GM12873 (cell line): ENCODE results near the gene BLOC1S6.

Source experiments
- TF ChIP-seq, protein P1 (sequence below): IDR thresholded peaks from 2 replicates; pipeline ENCODE4 v1.5.1; 2012; ENCODE audit warnings: low read depth, mild to moderate bottlenecking, moderate library complexity, low read length, control low read depth; ENCODE audit not compliant: insufficient read depth; ENCODE audit errors: missing control alignments

Gene BLOC1S6

DNA sequence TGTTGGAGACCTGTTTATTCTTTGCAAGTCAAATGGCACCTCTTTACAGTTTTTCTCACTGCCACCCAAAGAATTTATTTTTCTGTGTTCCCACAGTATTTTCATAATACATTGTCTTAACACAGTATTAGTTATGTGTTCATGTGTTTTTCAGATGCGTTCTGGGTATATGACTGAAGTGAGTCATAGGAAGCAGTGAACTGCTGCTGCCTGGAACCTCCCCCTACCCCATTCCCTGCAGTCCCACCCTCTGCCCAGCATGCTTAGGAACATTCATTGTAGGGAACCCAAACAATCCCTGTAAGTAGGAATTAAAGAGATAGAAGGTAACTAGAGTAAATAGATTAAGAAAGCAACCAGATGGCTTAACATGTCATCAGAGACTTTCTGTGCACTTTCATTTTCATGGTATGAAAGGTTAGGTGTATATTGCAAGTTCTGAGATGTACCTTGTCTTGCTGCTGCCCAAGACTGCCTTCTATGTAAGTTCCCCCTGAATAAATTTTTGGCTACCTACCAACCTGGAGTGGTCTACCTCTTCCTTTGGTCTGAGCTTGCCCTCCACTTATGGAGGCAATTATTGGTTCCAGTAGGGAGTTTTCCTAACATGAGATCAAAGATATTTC, 25.7 kb downstream of the BLOC1S6 start:
- TF ChIP-seq, protein P1, sequence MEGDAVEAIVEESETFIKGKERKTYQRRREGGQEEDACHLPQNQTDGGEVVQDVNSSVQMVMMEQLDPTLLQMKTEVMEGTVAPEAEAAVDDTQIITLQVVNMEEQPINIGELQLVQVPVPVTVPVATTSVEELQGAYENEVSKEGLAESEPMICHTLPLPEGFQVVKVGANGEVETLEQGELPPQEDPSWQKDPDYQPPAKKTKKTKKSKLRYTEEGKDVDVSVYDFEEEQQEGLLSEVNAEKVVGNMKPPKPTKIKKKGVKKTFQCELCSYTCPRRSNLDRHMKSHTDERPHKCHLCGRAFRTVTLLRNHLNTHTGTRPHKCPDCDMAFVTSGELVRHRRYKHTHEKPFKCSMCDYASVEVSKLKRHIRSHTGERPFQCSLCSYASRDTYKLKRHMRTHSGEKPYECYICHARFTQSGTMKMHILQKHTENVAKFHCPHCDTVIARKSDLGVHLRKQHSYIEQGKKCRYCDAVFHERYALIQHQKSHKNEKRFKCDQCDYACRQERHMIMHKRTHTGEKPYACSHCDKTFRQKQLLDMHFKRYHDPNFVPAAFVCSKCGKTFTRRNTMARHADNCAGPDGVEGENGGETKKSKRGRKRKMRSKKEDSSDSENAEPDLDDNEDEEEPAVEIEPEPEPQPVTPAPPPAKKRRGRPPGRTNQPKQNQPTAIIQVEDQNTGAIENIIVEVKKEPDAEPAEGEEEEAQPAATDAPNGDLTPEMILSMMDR, result no peak

DNA sequence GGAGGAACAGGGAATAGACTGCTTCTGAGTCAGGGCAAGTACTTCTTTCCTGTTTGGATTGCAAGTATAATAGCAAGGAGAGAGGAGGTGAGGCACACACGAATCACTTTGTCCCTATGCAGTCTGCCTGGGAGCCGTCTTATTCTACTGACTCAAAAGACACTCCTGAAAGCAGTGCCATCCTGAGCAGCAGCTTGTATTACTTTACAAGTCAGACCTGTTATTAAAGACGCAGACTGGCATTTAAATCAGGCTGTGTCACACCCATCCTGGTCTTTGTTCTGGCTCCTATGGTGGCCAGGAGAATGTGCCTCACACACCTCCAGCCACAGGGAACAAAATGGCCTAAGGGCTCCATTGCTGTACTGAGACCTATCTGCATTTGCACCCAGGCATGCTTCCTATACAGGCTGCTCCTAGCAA, 29.7 kb downstream of the BLOC1S6 start:
- TF ChIP-seq, protein P1, result no peak

DNA sequence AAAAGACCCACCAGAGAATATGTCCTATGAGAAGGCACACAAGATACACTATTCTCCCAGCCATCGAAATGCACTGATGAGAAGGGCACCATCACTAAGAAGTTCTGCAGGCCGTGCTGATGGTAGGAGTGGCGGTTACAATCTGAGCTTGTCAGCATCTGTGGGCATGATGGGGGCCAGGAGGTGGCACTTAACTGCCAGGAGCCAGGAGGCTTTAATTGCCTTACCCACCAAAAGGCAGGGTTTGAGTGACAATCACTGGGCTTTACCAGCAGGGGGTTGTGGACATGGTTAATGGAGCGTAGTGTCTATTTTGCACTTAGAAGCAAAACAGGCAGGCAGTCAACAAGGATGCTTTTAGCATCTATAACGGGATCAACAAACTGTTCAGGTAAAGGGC, 31.6 kb downstream of the BLOC1S6 start:
- TF ChIP-seq, protein P1, result peak; percentile 36

DNA sequence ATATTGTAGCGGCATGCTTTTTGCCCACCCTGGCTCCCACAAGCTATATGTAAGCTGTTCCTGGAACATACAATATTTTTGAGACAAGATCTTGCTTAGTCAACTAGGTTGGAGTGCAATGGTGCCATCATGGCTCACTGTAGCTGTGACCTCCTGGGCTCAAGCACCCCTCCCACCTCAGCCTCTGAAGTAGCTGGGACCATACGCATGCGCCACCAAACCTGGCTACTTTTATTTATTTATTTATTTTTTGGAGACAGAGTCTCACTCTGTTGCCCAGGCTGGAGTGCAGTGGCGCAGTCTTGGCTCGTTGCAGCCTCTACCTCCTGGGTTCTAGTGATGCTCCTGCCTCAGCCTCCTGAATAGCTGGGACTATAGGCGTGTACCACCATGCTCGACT, 41.0 kb downstream of the BLOC1S6 start:
- TF ChIP-seq, protein P1, result no peak

DNA sequence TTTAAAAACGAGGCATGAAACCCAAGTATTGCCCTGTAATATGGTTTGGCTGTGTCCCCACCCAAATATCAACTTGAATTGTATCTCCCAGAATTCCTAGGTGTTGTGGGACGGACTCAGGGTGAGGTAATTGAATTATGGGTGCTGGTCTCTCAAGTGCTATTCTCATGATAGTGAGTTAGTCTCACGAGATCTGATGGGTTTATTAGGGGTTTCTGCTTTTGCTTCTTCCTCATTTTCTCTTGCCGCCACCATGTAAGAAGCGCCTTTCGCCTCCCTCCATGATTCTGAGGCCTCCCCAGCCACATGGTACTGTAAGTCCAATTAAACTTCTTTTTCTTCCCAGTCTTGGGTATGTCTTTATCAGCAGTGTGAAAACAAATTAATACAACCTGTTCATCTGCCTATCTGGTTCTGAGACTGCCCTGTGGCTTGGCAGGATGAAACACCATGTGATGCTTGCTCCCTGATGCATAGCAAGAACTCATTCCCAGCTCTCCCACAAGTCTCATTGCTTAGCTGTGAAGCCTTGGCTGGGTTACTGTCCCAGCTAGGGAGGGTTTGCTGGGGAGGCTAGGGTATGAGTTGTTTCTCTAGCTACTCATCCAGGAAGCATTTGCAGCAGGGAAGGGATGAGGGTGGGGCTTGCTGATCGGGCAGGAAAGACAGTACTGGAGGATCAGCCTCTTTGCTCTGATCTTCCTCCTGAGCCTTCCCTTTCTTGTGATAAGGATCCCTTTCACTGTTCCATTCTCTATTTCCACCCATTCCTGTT, 43.9 kb downstream of the BLOC1S6 start:
- TF ChIP-seq, protein P1, result no peak

DNA sequence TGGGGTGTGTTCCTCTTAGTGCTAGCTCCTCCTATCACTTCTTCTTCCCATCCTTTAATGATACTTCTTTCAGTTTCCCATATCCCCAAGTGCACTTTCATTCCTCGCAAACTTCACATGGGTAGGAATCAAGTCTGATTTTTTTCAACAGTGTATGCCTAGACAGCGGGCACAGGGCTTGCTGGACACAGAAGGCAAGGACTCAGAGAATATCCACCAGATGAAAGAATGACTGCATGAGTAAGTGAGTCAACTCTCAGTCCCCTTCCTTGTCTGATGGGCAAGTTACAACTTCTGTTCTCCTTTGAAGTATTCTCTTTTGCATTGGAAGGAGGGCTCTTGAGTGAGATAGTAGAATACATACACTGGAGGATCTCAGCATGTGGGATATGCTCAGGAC, 44.6 kb downstream of the BLOC1S6 start:
- TF ChIP-seq, protein P1, result no peak

DNA sequence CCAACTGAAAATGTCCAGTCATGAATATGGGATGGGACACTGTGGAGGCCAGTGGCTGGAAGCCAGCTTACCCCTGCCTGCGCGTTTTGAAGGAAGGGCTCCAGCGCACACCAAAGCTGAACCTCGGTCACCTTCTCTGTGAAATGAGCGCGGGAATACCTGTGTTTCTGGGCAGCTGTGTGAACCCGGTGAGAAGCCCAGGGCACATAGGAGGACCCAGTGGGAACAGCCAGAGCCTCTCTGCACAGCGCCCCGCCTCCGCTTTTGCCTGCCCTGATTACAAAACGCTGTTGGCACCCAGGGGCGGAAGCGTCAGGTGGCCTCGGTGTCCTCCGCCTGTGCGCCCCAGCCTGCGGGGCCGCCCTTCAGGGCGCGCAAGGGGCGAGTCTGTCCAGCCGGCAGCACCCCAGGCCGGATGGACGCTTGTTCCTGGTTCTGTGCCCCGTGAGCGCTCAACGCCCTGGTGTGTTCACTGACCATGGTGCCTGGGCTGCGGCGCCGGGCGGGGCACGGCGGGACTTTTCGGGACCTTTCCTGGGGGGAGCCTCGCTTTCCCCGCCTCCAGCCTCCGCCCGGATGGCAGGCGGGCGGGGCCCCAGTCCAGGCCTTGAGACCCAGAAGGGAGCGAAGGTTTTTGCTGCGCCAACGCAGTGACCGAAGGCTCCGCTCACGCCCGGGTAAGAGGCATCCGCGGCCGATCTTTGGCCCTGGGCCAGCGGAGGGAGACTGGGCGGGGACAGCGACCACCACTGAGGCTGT, 47.4 kb downstream of the BLOC1S6 start, which contains the start of gene SQOR:
Gene SQOR (plus strand): TSS at position 598 of the 759 bp plus-strand sequence. CDS start 23,895 bp downstream, outside the sequence.
- TF ChIP-seq, protein P1, result no peak
